ENCODE data around the gene INAFM1. TPM values are rescaled to one million over a fixed set of nuclear protein-coding genes. Genes with fewer than 3 reads are reported as not detected.
A peak's percentile ranks its signal among the peaks of the same experiment; 100 is the strongest.

INAFM1 gene
- total and polyA plus RNA-seq, 8 donors, result 1.8 to 48.0 (median 7.7) TPM; not detected in 1

DNA sequence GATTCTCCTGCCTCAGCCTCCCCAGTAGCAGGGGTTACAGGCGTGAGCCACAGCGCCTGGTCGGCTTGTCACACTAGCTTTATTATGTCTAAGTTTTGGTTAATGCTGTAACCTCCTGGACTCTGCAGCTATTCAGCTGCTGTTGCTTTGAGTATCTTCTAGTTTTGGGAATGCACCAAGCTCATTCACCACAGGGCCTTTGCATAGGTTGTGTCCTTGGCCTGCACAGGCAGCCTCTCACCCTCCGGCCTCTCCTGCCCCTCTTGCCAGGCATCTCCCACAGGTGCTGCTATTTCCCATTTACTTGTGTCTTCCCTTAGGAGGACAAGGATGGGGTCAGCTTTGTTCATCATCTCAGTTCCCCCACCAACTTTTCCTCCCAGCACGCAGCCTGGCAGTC lies 20.7 kb upstream of the INAFM1 start:
- DNase-seq, result no peak
- TF ChIP-seq EP300 (IDR thresholded peaks at IDR 0.05) (no peak), POLR2AphosphoS5 (IDR thresholded peaks at IDR 0.05) (no peak), POLR2A (IDR thresholded peaks at IDR 0.05) (no peak)
- TF ChIP-seq, protein P1, sequence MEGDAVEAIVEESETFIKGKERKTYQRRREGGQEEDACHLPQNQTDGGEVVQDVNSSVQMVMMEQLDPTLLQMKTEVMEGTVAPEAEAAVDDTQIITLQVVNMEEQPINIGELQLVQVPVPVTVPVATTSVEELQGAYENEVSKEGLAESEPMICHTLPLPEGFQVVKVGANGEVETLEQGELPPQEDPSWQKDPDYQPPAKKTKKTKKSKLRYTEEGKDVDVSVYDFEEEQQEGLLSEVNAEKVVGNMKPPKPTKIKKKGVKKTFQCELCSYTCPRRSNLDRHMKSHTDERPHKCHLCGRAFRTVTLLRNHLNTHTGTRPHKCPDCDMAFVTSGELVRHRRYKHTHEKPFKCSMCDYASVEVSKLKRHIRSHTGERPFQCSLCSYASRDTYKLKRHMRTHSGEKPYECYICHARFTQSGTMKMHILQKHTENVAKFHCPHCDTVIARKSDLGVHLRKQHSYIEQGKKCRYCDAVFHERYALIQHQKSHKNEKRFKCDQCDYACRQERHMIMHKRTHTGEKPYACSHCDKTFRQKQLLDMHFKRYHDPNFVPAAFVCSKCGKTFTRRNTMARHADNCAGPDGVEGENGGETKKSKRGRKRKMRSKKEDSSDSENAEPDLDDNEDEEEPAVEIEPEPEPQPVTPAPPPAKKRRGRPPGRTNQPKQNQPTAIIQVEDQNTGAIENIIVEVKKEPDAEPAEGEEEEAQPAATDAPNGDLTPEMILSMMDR (IDR thresholded peaks at IDR 0.05), result no peak
- H3K4me3 ChIP-seq, result no peak overlapping the region
- H3K27me3 ChIP-seq, result no peaks in the 10 kb centered on the region
- no peak overlapping the region for H3K27ac ChIP-seq
- H3K9me3 ChIP-seq, result no peaks in the 10 kb centered on the region
- peaks cover 18 to 32% (median 25%) of the 10 kb centered on the region in 4 donors for H3K4me1 ChIP-seq
- 87 to 95% (median 95%) methylated on average over 5 of the region's 5 CpGs for WGBS, 5 donors
- peaks cover 6 to 9% (median 8%) of the 10 kb centered on the region in 4 donors for H3K36me3 ChIP-seq
- intact Hi-C loops (cut with DNase I; ENCODE audit: low total_unique reads), result no loop called here

DNA sequence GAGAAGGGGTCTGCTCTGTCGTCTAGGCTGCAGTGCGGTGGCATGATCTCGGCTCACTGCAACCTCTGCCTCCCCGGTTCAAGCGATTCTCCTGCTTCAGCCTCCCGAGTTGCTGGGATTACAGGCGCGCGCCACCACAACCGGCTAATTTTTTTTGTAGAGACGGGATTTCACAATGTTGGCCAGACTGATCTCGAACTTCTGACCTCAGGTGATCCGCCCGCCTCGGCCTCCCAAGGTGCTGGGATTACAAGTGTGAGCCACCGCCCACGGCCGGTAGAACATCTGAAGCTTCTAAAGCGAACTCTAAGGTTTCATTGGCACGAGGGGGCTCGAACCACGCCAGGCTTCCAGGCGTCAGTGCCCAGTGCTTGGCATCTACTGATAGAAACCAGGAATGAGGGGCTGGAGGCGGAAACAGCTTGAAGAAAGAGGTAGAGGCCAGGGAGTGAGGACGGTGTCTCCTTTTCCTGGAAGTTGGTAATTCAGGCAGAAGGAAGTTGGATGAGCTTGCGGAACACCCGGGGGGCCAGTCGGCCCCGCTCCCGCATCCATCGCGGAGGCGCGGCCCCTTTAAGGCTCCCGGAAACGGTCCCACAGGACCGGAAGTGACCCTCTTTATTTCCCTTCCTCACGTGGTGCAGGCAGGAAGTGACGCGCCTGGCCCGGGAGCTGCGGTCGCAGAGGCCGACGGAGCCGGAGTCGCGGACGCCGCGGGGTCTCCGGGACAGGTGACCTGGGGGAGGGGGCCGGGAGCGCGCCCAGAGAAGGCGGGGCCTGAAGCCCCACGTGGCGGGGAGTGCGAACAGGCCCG lies 18.6 kb upstream of the INAFM1 start, which contains the start of gene CCDC9:
Gene CCDC9, plus strand, starts transcription at position 647 of the 814 bp plus-strand sequence. CDS start 1,876 bp downstream, outside the sequence.
- Histone ChIP-seq H3K4me1 (peaks cover 22 to 47% (median 39%) of the 10 kb centered on the region in 4 donors), H3K4me3 (peak within 1 kb of the TSS; percentile 45 to 60 (median 54)), H3K27ac (peak within 1 kb of the TSS; percentile 87 to 97 (median 96)), H3K27me3 (no peaks in the 10 kb centered on the region), H3K36me3 (peaks cover 27 to 30% (median 29%) of the 10 kb centered on the region in 4 donors), H3K9me3 (no peaks in the 10 kb centered on the region)
- TF ChIP-seq, protein P1 (IDR thresholded peaks at IDR 0.05), result no peak
- TF ChIP-seq POLR2A (IDR thresholded peaks at IDR 0.05), result peak in 2 of 4 donors; percentile 72 to 91
- peak; percentile 2 for TF ChIP-seq EP300 (IDR thresholded peaks at IDR 0.05)
- peak; percentile 97 for TF ChIP-seq POLR2AphosphoS5 (IDR thresholded peaks at IDR 0.05)
- DNase-seq, result peak; percentile 98 to 99
- intact Hi-C loops (cut with DNase I; ENCODE audit: low total_unique reads), result no loop called here
- WGBS, 5 donors, result 11 to 33% (median 13%) methylated on average over 37 to 60 of the region's 60 CpGs

DNA sequence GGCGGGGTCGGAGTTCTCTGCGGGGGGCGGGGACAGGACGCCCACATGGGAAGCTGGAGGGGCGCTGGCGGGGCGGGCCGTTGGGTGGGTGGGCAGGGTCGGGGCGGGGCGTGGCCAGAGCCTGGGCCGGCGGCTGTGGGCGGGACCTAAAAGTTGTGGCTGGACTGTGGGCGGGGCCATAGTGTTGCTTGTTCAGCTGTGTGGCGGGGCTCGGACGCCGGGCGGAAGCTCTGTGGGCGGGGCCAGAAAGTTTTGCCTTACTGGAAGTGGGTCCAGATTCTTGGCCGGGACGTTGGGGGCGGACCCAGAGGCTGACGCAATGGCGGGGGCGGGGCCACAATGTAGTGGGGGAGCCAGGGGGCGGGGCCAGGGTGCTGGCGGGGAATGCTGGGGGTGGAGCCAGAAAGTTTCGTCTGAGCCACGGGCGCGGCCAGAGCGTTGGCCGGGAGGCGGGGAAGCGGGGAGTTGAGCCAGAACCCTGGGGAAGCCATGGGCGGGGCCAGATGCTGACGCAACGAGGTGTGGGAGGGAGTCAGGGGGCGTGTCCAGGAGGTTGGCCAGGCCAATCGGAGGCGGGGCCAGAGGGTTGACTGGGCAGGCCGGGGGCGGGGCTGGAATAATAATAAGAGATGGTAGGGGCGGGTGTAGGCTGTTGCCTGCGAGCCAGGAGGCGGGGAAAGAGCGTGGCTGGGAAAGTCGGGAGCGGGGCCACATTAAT lies 17.8 kb upstream of the INAFM1 start:
- H3K36me3 ChIP-seq, result peaks cover 32 to 38% (median 37%) of the 10 kb centered on the region in 4 donors
- no peaks in the 10 kb centered on the region for H3K9me3 ChIP-seq
- H3K4me3 ChIP-seq, result peak overlapping the region; percentile 45 to 60 (median 54)
- peak; percentile 100 for DNase-seq
- H3K27ac ChIP-seq, result peak overlapping the region; percentile 87 to 97 (median 96)
- intact Hi-C loops (cut with DNase I; ENCODE audit: low total_unique reads), result no loop called here
- TF ChIP-seq, protein P1 (IDR thresholded peaks at IDR 0.05), result no peak
- no peak for TF ChIP-seq EP300 (IDR thresholded peaks at IDR 0.05)
- TF ChIP-seq POLR2AphosphoS5 (IDR thresholded peaks at IDR 0.05), result peak in 2 of 3 donors; percentile 44 to 65
- no peak for TF ChIP-seq POLR2A (IDR thresholded peaks at IDR 0.05)
- H3K4me1 ChIP-seq, result peaks cover 22 to 49% (median 38%) of the 10 kb centered on the region in 4 donors
- no peaks in the 10 kb centered on the region for H3K27me3 ChIP-seq
- 0 to 1% (median 0%) methylated on average over 28 to 52 of the region's 52 CpGs for WGBS, 5 donors

All from stomach (tissue), 9 donors.